Duodenal mucosa (tissue), 2 donors: Measurements from ENCODE around the gene OAF.
A peak's percentile ranks its signal among the peaks of the same experiment; 100 is the strongest.

Source experiments
- H3K27ac ChIP-seq: one replicate; pipeline ENCODE4 v1.7.0; 2013; ENCODE audit warnings: low read depth, low read length
- H3K27me3 ChIP-seq, 2 donors: one replicate each; pipeline ENCODE4 v1.7.0; 2013; ENCODE audit warnings: low read length in 2 of 2, control low read depth in 1 of 2; ENCODE audit not compliant: insufficient read depth in 2 of 2, control insufficient read depth in 1 of 2
- H3K36me3 ChIP-seq, 2 donors: one replicate each; pipeline ENCODE4 v1.7.0; 2013; ENCODE audit warnings: low read length in 2 of 2, control low read depth in 1 of 2; ENCODE audit not compliant: insufficient read depth in 2 of 2, control insufficient read depth in 1 of 2
- H3K4me1 ChIP-seq, 2 donors: one replicate each; pipeline ENCODE4 v1.7.0; 2013; ENCODE audit warnings: low read length in 2 of 2, control low read depth in 1 of 2; ENCODE audit not compliant: insufficient read depth in 2 of 2, control insufficient read depth in 1 of 2
- H3K4me3 ChIP-seq, 2 donors: one replicate each; pipeline ENCODE4 v1.7.0; 2013; ENCODE audit warnings: low read length in 2 of 2, low read depth in 1 of 2
- H3K9ac ChIP-seq, 2 donors: one replicate each; pipeline ENCODE4 v1.7.0; 2013; ENCODE audit warnings: low read length in 2 of 2, low read depth in 1 of 2
- H3K9me3 ChIP-seq, 2 donors: one replicate each; pipeline ENCODE4 v1.7.0; 2013; ENCODE audit warnings: low read length in 2 of 2, control low read depth in 1 of 2; ENCODE audit not compliant: control insufficient read depth in 1 of 2

OAF gene

DNA sequence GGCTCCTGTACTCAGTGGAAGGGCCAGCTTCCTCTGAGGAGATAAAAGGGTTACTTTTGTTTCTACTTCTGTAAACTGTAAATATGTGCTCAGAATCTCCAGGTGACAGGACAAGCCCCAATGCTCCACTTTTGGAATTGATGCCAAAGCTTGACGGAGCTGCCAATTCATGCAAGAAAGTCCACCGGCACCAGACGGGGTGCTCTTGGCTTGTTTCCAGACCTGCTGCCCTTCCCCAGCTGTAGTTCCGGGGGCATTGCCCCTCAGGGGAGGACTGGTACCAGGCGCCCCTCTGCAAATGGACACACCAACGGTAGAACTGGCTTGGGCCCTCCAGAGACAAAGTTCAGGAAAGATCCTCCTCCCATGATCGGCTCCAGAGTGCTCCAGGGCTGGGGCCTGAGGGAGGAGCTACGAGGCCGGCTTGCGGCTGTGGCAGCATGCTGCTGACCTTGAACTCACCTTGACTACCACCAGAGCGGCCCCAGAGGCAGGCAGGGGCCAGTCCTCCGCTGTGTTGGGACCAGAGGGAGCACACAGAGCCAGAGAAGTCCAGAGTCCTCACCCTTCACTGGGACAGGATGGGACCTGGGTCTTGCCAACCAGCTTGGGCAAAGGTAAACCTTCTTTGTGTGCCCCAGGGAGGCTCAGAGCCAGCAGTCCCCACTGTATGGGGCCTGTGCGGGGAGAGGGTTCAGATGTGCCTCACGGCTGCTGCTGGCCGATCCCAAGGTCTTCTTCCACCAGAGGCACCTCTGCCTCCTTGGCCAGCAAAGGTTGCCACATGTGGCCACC is 17.8 kb upstream of the OAF start:
- H3K27ac ChIP-seq = peak overlapping the region; percentile 43
- peaks cover 56 to 64% of the 10 kb centered on the region in 2 donors for H3K4me1 ChIP-seq
- no peaks in the 10 kb centered on the region for H3K27me3 ChIP-seq
- H3K4me3 ChIP-seq = no peak overlapping the region
- H3K9ac ChIP-seq = no peak overlapping the region
- H3K9me3 ChIP-seq = no peaks in the 10 kb centered on the region
- no peaks in the 10 kb centered on the region for H3K36me3 ChIP-seq

DNA sequence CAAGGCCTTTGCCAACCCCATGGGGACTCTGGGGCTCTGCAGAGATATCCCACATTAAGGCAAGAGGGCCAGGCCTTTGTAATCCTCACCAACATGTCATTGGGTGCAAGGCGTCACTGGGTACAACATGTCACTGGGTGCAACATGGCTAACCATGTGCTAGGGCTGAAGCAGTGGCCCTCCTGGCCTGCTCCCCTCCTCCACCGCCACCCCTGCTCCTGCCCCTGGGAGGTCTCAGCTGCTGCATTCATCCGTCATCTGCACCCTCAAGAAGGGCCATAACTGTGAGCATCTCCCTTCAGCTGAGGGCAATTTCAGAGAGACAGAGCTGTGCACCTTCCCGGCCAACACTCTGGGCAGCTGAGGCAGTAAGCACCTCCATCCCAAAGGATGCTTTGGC is 16.7 kb upstream of the OAF start:
- H3K9ac ChIP-seq = no peak overlapping the region
- no peak overlapping the region for H3K27ac ChIP-seq
- H3K9me3 ChIP-seq = no peaks in the 10 kb centered on the region
- H3K36me3 ChIP-seq = no peaks in the 10 kb centered on the region
- no peak overlapping the region for H3K4me3 ChIP-seq
- no peaks in the 10 kb centered on the region for H3K27me3 ChIP-seq
- peaks cover 56 to 64% of the 10 kb centered on the region in 2 donors for H3K4me1 ChIP-seq

DNA sequence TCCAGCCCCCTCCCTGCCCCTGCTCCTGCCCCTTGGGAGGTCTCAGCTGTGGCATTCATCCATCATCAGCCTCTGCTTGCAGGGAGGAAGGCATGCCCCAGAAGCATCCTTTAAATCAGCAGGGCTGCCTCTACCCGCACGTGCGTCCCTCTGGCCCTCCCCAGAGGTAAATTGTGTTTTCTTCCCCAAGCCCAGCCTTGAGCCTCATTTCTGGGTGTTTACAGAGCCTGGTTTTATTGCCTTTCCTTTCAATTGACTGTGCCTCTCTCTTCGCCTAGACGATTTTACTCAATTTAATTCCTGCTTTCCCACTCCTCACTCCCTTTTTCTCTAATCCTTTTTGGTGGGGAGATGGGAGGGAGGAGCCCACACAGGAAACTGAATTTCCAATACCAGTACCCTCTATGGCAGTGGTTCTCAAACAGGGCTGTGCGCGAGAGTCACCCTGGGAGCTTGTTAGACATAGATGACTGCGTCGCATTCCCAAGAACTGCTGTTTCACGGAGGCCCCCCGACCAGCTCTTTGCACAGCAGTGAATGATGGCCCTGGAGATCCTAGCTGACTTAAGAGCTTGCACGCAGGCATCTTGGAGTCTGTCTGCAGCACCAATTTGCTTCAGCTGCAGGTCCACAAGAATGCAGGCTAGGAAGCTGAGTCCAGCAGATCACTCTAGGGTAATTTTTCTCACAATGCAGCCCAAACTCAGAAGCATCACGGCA is 15.1 kb upstream of the OAF start:
- no peak overlapping the region for H3K9ac ChIP-seq
- H3K36me3 ChIP-seq = no peaks in the 10 kb centered on the region
- peaks cover 54 to 64% of the 10 kb centered on the region in 2 donors for H3K4me1 ChIP-seq
- no peak overlapping the region for H3K4me3 ChIP-seq
- no peaks in the 10 kb centered on the region for H3K27me3 ChIP-seq
- H3K9me3 ChIP-seq = no peaks in the 10 kb centered on the region
- no peak overlapping the region for H3K27ac ChIP-seq

GRCh38 chr11:120196826-120197225 is 14.0 kb upstream of the OAF start:
- no peak overlapping the region for H3K9ac ChIP-seq
- H3K4me3 ChIP-seq = no peak overlapping the region
- no peaks in the 10 kb centered on the region for H3K36me3 ChIP-seq
- H3K27me3 ChIP-seq = no peaks in the 10 kb centered on the region
- peaks cover 61 to 71% of the 10 kb centered on the region in 2 donors for H3K4me1 ChIP-seq
- peak overlapping the region; percentile 4 for H3K27ac ChIP-seq
- no peaks in the 10 kb centered on the region for H3K9me3 ChIP-seq

GRCh38 chr11:120197251-120197891 is 13.5 kb upstream of the OAF start:
- Histone ChIP-seq H3K36me3 (no peaks in the 10 kb centered on the region), H3K4me1 (peaks cover 65 to 76% of the 10 kb centered on the region in 2 donors), H3K27me3 (no peaks in the 10 kb centered on the region), H3K9me3 (no peaks in the 10 kb centered on the region), H3K4me3 (no peak overlapping the region), H3K9ac (peak overlapping the region in 1 of 2 donors; percentile 17), H3K27ac (peak overlapping the region; percentile 33)

DNA sequence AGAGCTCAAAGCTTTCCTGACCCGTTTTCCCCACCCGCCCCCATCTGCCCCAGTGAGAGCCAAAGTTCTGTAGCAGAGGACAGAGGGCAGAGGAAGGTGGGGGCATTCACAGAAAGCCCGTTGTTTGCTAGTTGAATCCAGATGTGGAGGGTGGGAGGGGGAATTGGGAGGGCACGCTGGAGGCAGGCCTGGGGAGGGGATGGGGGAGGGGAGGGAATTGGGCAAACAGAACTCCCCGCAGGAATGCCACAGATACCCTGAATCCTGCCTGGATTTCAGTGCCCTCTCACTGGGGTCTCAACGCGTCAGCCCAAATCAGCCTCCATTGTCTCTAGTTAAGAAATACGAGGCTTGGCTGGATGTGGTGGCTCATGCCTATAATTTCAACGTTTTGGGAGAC is 12.9 kb upstream of the OAF start:
- Histone ChIP-seq H3K4me1 (peaks cover 61 to 71% of the 10 kb centered on the region in 2 donors), H3K9me3 (no peaks in the 10 kb centered on the region), H3K27me3 (no peaks in the 10 kb centered on the region), H3K27ac (no peak overlapping the region), H3K9ac (no peak overlapping the region), H3K4me3 (no peak overlapping the region), H3K36me3 (no peaks in the 10 kb centered on the region)

DNA sequence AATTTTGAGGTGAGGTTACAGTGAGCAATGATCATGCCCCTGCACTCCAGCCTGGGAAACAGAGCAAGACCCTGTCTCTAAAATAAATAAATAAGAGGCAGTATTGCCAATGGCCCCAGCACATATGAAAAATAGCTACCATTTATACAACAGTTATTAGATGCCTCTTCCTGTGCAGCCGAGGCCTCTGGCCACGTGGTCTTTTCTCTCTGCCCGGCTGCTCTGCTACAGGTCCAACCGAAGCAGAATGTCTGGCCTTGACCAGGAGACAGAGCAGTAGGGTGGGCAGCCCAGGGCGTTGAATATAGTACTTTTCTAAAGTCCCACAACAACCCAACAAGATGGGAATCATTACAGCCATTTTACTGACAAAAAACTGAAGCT is 12.4 kb upstream of the OAF start:
- no peaks in the 10 kb centered on the region for H3K36me3 ChIP-seq
- no peaks in the 10 kb centered on the region for H3K9me3 ChIP-seq
- no peaks in the 10 kb centered on the region for H3K27me3 ChIP-seq
- peak overlapping the region in 1 of 2 donors; percentile 43 for H3K9ac ChIP-seq
- no peak overlapping the region for H3K4me3 ChIP-seq
- peaks cover 56 to 67% of the 10 kb centered on the region in 2 donors for H3K4me1 ChIP-seq
- no peak overlapping the region for H3K27ac ChIP-seq

- H3K27ac ChIP-seq = no peak overlapping the region
- peaks cover 54 to 64% of the 10 kb centered on the region in 2 donors for H3K4me1 ChIP-seq
- no peaks in the 10 kb centered on the region for H3K9me3 ChIP-seq
- peak overlapping the region in 1 of 2 donors; percentile 43 for H3K9ac ChIP-seq
- H3K36me3 ChIP-seq = no peaks in the 10 kb centered on the region
- peak overlapping the region; percentile 3 to 36 for H3K4me3 ChIP-seq
- no peaks in the 10 kb centered on the region for H3K27me3 ChIP-seq
Measured at GRCh38 chr11:120198787-120199469, 11.9 kb upstream of the OAF start.

DNA sequence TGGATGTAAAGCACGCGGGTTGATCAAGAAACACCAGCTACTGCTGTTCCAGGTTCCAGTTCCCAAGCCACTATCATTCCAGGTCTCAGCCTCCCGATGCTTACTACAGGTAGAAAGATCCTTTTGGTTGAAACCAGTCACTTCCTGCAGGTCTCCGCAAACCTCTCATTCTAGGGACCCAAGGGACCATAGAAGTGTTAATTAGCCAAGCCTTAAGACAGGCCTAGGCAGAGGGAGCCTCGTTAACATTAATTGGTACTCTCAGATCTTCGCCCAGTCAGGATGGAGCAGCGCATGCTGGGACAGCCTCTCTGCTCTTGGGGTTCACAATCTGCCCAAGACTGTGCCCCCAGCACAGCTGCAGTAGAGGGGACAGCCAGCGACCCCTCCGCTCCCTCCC is 11.2 kb upstream of the OAF start:
- H3K9me3 ChIP-seq = no peaks in the 10 kb centered on the region
- H3K27ac ChIP-seq = no peak overlapping the region
- peaks cover 54 to 64% of the 10 kb centered on the region in 2 donors for H3K4me1 ChIP-seq
- no peak overlapping the region for H3K9ac ChIP-seq
- H3K36me3 ChIP-seq = no peaks in the 10 kb centered on the region
- peaks cover 0 to 2% of the 10 kb centered on the region in 2 donors for H3K27me3 ChIP-seq
- H3K4me3 ChIP-seq = peak overlapping the region in 1 of 2 donors; percentile 3
